GM18511 (cell line): ENCODE measurements around the gene ARL8A.
"Not testable (repeated sequence)": the region's sequence is repeated elsewhere in the genome, so short reads cannot be mapped to it uniquely, and the experiment has no call there.

Experiments
- ATAC-seq: cut with Tn5 transposase; IDR thresholded peaks from one replicate; pipeline ENCODE4 v1.9.1; 2021; ENCODE audit warnings: mild to moderate bottlenecking, moderate library complexity; ENCODE audit not compliant: unreplicated experiment

ARL8A gene

DNA sequence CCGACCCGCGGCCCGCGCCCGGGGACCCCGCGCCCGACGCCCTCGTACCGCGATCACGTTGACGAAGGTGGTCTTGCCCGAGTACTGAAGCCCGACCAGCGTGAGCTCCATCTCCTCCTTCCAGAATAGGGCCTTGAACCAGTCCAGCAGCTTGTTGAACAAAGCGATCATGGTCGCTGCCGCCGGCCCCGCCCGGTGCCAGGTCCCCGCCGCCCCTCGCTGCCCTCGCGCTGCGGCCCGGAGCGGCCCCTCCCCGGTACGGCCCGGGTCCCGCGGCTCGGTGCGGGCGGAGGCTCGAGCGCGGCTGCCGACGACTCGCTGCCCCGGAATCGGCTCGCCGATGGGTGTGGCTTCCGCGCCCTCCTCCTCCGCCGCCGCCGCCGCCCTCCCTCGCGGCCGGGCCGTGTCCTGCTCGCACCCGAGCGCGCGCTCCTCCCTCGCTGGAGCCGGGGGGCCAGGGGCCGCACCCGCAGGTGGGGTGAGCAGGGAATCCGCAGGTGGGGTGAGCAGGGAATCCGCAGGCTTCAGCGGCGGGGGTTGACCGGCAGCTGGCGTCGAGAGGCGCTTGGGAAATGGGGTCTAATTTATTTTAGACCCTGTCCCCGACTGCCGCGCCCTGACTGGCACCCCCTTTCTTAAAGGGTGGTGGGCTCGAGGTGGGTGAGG is at the start of gene ARL8A:
ARL8A (minus strand) TSS at position 336 of the 666 bp plus-strand sequence; CDS start at position 171, 165 bp downstream.
- ATAC-seq: peak; percentile 70

- no peak for ATAC-seq
These were observed 49.8 kb upstream of the ARL8A start for GRCh38 chr1:202194328-202194648.

GRCh38 chr1:202193614-202194327 is 49.2 kb upstream of the ARL8A start, which contains the start of gene LGR6:
TSS of gene LGR6 (plus strand) at chr1:202193799. CDS start at chr1:202193990, 191 bp downstream.
- no peak for ATAC-seq

- peak; percentile 51 for ATAC-seq
These were observed 48.5 kb upstream of the ARL8A start for GRCh38 chr1:202192770-202193613.

- not testable (repeated sequence) for ATAC-seq
These were observed 46.9 kb upstream of the ARL8A start for GRCh38 chr1:202191391-202191790.

DNA sequence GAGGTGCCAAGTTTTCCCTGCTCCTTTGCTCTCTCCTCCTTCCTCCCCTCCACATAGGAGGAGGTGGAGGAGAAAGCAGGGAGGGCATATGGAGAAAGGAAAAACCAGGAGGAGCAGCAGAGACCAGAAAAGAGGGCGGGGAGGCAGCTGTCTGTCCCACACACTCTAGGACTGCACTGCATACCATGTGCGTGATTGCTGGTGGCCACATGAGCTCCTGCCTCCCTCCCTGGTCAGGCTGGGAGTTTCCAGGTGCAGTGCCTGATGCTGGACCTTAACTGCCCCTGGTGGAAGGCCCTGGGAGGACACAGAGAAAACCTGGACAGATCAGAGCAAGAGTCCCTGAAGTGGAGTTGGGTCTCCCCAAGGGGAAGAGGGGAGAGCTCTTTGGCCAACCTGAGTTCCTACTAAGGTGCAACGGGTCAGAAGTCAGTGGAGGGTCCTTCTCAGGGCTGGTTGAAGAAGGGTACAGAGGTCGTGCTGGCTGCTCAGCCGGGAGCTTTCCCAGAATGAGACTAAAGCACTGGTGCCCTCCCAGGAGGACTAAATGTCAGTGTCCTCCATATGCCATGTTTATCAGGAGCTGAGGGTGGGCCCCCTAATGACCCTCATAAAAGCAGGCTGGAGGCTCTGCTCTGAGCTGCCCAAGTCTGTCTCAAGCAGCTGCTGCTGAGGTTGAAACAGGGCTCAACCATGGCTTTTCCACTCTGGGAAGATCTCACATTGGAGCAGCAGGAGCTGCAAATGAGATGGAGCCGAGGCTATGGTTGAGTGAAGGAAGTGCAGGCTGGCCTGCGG is 45.6 kb upstream of the ARL8A start:
- ATAC-seq: no peak

DNA sequence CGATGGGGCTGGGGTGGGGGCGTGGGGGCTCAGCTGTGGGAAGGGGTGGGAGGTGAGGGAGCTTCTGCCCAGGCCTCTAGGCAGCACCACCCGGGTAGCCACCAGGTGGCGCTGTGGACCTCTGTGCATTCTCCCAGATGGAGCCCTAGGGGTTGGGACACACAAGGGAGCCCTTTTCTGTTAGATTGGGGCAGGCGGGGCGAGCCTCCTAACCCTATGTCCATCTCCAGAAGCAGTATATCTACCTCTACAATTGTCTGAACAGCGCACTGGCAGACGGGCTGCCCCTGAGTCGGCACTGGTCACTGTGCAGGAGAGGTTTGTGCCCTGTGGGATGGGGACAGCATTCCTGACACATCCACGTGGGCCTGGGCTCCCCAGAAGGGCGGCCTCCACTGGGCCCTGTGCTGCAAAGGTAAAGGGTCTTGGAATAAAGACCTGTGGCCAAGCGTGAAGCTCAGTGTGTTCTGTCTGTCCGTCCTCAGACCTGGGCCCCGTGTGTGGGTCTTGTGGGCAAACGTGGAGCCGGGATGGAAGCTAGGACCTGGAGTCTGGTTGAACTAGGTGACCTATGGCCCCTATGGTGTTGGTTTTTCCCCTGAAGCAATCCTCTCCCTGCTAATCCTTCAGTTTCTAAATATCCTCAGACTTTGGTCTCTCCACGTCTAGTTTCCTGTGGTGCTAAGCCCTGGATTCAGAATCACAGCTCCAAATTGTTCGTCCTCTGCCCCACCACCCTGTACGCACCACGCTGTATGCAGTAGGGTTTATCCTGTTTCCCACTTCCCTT is 44.7 kb upstream of the ARL8A start:
- ATAC-seq: no peak

DNA sequence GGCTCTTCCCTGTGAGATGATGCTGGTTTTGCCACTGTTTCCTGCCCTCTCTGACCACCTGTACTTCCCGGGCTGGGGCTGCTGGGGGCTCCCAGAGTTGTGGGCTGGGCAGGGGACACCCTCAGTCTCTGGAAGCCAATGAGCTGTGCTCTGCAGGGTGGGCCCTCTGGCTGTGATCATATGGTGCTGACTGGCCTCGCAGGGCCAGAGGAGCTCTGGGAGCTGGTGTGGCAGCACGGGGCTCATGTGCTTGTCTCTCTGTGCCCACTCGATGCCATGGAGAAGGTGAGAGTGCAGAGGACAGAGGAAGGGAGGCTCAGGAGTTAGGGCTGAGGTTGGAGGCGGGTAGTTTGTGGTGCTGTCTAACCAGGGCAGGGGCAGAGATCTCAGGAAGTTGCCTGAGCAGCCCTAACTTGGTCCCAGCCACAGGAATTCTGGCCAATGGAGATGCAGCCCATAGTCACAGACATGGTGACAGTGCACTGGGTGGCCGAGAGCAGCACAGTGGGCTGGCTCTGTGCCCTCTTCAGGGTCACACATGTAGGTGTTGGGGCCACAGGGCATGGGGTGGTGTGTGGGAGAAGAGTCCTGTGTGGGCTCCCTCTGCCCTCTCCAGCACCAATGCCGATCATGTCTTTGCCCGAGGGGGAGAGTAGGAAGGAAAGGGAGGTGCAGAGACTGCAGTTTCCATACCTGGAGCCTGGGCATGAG is 43.3 kb upstream of the ARL8A start:
- ATAC-seq: no peak

GRCh38 chr1:202187041-202187671 is 42.6 kb upstream of the ARL8A start:
- no peak for ATAC-seq

DNA sequence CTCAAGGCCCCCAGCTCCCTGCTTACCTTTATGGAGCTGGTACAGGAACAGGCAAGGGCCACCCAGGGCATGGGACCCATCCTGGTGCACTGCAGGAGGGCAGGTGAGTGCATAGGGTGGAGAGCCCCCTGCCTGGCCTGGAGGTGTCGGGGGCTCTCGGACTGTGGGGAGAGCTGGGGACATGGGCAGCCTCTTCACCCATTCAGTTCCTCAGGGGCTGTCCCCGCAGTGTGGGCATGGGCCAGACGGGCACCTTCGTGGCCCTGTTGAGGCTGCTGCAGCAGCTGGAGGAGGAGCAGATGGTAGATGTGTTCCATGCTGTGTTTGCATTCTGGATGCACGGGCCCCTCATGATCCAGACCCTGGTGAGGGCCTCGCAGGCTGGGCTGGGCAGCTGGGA is 41.8 kb upstream of the ARL8A start:
- ATAC-seq: no peak

- ATAC-seq: no peak
These were observed 40.4 kb upstream of the ARL8A start for GRCh38 chr1:202184750-202185460.

DNA sequence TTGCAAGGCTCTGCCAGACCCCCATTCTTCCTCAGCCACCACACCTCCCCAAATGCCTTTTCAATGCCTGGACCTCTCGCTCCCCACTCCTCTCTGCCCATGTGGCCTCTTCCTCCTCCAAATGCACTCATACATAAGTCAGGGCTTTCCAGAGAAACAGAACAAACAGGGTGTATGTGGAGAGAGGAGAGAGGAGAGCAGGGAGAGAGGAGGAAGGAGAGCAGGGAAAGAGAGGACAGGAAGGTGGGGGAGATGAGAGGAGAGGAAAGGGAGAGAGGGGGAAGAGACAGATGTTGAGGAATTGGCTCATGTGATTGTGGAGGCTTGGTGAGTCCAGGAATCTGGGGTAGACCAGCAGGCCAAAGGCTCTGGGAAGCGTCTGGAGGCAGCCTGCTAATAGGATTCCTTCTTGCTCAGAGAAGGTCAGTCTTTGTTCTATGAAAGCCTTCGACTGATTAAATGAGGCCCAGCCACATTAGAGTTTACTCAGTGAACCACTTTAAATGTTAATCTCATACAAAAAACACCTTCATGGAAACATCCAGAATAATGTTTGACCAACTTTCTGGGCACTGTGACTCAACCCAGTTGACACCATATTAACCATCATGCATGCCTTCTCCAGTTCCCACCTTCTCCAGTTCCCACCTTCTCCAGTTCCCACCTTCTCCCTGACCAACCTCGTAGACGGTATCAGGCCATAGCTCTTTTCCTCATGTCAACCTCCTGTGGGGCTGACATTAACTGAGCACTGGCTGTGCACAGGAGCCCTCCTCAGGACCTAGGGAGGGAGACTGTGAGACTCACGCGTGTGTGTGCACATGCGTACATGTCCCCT is 37.7 kb upstream of the ARL8A start:
- no peak for ATAC-seq

GRCh38 chr1:202181586-202181985 is 37.0 kb upstream of the ARL8A start:
- ATAC-seq: no peak

DNA sequence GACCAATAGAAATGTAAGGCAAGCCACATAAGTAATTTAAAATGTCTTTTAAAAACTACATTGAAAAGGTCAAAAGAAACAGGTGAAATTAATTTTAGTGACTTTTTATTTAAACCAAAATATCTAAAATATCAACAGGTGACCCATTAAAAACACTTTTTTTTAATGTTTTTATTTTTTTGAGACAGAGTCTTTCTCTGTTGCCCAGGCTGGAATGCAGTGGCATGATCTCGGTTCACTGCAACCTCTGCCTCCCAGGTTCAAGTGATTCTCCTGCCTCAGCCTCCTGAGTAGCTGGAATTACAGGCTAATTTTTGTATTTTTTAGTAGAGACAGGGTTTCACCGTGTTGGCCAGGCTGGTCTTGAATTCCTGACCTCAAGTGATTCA is 36.2 kb upstream of the ARL8A start:
- ATAC-seq: not testable (repeated sequence)

- no peak for ATAC-seq
These were observed 35.6 kb upstream of the ARL8A start for GRCh38 chr1:202179828-202180750.
